K562 (cell line): Measurements from ENCODE around the gene ANKRD65. TPM values are rescaled to one million over a fixed set of nuclear protein-coding genes. Genes with fewer than 3 reads are reported as not detected.

Experiments
- ATAC-seq: fragments of 200-7000 bp; cut with Tn5 transposase; 3 replicates; pipeline ENCODE4 v1.9.1; 2020; ENCODE audit warnings: moderate library complexity
- BruUV-seq: library from RNA; stranded (reverse); fragments of 400-500 nt; replicated peaks from 2 replicates; lab custom pipeline; 2021; lab: Mats Ljungman, UMichigan
- CTCF ChIA-PET: fragments of 300-600 bp; formaldehyde crosslinking; extraction: SDS; loops from one replicate; lab custom pipeline; 2021; ENCODE audit warnings: low intra/inter-chr PET ratio; lab: Yijun Ruan, JAX
- POLR2A ChIA-PET: fragments of 300-600, 350-650 bp; sonication (Branson Sonifier 250); formaldehyde crosslinking; extraction: SDS; loops from one replicate; lab custom pipeline; 2021; ENCODE audit warnings: antibody characterized with exemption, inconsistent platforms; lab: Yijun Ruan, JAX
- DNase-seq, 4 experiments: peaks; one replicate each; pipeline versions ENCODE4 v3.0.0 to v3.0.0-alpha.2; 2011 to 2018; ENCODE audit warnings: low spot score in 3 of 4, mixed read lengths in 3 of 4; ENCODE audit errors: extremely low read depth in 1 of 4
- FAIRE-seq: peaks from 2 replicates; lab custom pipeline; 2011; peaks lifted over from hg19 to GRCh38; lab: Jason Lieb, UNC
- H2AFZ ChIP-seq: 2 replicates; pipeline ENCODE4 v1.6.0; 2011; ENCODE audit warnings: low read depth, low read length, control low read depth, inconsistent platforms
- H3K27ac ChIP-seq: fragments of 200-600 bp; 3 replicates; pipeline ENCODE4 v1.8.0; 2011; ENCODE audit warnings: low read depth, mild to moderate bottlenecking, control low read depth, inconsistent platforms, low read length, moderate library complexity, mixed read lengths; ENCODE audit errors: extremely low read depth
- H3K27me3 ChIP-seq, 2 experiments: fragments of 300-600 bp in 1 of 2; 2 replicates in 1 of 2; 3 replicates in 1 of 2; pipeline versions ENCODE4 v1.6.0 to v1.8.0; 2011; ENCODE audit warnings: inconsistent platforms in 2 of 2, low read length in 2 of 2, mild to moderate bottlenecking in 1 of 2, mixed read lengths in 1 of 2, moderate library complexity in 1 of 2; ENCODE audit not compliant: control insufficient read depth in 2 of 2, insufficient read depth in 2 of 2
- H3K36me3 ChIP-seq: fragments of 300-600 bp; 3 replicates; pipeline ENCODE4 v1.8.0; 2011; ENCODE audit warnings: mild to moderate bottlenecking, low read length, inconsistent platforms; ENCODE audit not compliant: control insufficient read depth, insufficient read depth
- H3K4me1 ChIP-seq, 2 experiments: fragments of 200-600 bp in 1 of 2; replicated peaks in 1 of 2; 2 replicates in 1 of 2; 3 replicates in 1 of 2; pipeline versions ENCODE4 v1.5.1 to v1.8.0; 2011; ENCODE audit warnings: inconsistent platforms in 2 of 2, low read length in 2 of 2, mild to moderate bottlenecking in 1 of 2, mixed read lengths in 1 of 2, moderate library complexity in 1 of 2; ENCODE audit not compliant: control insufficient read depth in 2 of 2, insufficient read depth in 2 of 2
- H3K4me2 ChIP-seq: 2 replicates; pipeline ENCODE4 v1.6.1; 2011; ENCODE audit warnings: low read length, control low read depth, inconsistent platforms, mixed read lengths; ENCODE audit not compliant: insufficient read depth
- H3K4me3 ChIP-seq: fragments of 200-600 bp; sonication (generic), shearing (Covaris generic); 2 replicates; pipeline ENCODE4 v1.5.1; 2016; ENCODE audit warnings: control low read depth, inconsistent platforms
- H3K79me2 ChIP-seq: fragments of 200-600 bp; 3 replicates; pipeline ENCODE4 v1.8.0; 2011; ENCODE audit warnings: low read length, inconsistent platforms; ENCODE audit not compliant: control insufficient read depth, insufficient read depth
- H3K9ac ChIP-seq, 2 experiments: 2 replicates each; pipeline versions ENCODE4 v1.6.0 to v1.6.1; 2011; ENCODE audit warnings: low read depth in 2 of 2, low read length in 2 of 2, control low read depth in 1 of 2, inconsistent platforms in 1 of 2, mild to moderate bottlenecking in 1 of 2, mixed read lengths in 1 of 2; ENCODE audit not compliant: insufficient read depth in 1 of 2
- H3K9me1 ChIP-seq: one replicate; pipeline ENCODE4 v1.6.0; 2011; ENCODE audit warnings: inconsistent platforms, mild to moderate bottlenecking, low read length, moderate library complexity; ENCODE audit not compliant: control insufficient read depth, insufficient read depth
- H3K9me3 ChIP-seq: replicated peaks from 2 replicates; pipeline ENCODE4 v1.5.1; 2011; ENCODE audit warnings: low read depth, low read length, inconsistent platforms; ENCODE audit not compliant: control insufficient read depth, insufficient read depth
- H4K20me1 ChIP-seq: replicated peaks from 2 replicates; pipeline ENCODE4 v1.6.1; 2011; ENCODE audit warnings: low read length, inconsistent platforms, mixed read lengths; ENCODE audit not compliant: control insufficient read depth, insufficient read depth
- C11orf30 ChIP-seq: fragments of 450-650 bp; IDR thresholded peaks from 2 replicates; pipeline ENCODE4 v1.6.1; 2016; ENCODE audit warnings: low read depth, mild to moderate bottlenecking
- E2F6 ChIP-seq, 2 experiments: IDR thresholded peaks; 2 replicates each; pipeline ENCODE4 v1.6.1; 2011; ENCODE audit warnings: borderline replicate concordance in 1 of 2, control low read depth in 1 of 2, low read depth in 1 of 2, low read length in 1 of 2, mild to moderate bottlenecking in 1 of 2, mixed read lengths in 1 of 2, moderate library complexity in 1 of 2; ENCODE audit not compliant: insufficient read depth in 1 of 2, insufficient read length in 1 of 2, poor library complexity in 1 of 2, severe bottlenecking in 1 of 2; ENCODE audit errors: extremely low read depth in 1 of 2
- MAX ChIP-seq: sonication (generic); formaldehyde crosslinking; IDR thresholded peaks from 2 replicates; pipeline ENCODE4 v1.9.0; 2022; ENCODE audit warnings: mild to moderate bottlenecking, missing genetic modification reagents
- MGA ChIP-seq: fragments of 450-650 bp; IDR thresholded peaks from 2 replicates; pipeline ENCODE4 v1.6.1; 2016; ENCODE audit warnings: mild to moderate bottlenecking, moderate library complexity
- POLR2A ChIP-seq: fragments of 450-650 bp; conservative IDR thresholded peaks from 2 replicates; pipeline ENCODE4 v1.6.1; 2016
- TFAP4 ChIP-seq: sonication (generic); formaldehyde crosslinking; IDR thresholded peaks from 2 replicates; pipeline ENCODE4 v1.8.0; 2022; ENCODE audit warnings: missing genetic modification reagents, mild to moderate bottlenecking, moderate library complexity, borderline replicate concordance
- ZNF444 ChIP-seq: fragments of 250-450 bp; sonication (Bioruptor Pico); IDR thresholded peaks from 2 replicates; pipeline ENCODE4 v1.4.0; 2020; ENCODE audit warnings: mild to moderate bottlenecking, moderate library complexity
- WGBS: fragments of 100-300 bp; shearing (Covaris generic); methylation state at CpG from one replicate; pipeline ENCODE4 v1.1.6; 2016; ENCODE audit warnings: low coverage, mixed read lengths; ENCODE audit not compliant: insufficient coverage; ENCODE audit errors: missing lambda C conversion rate; 5-methylcytosine and 5-hydroxymethylcytosine counted together
- in situ Hi-C: fragments of 300-500 bp; cut with MboI; formaldehyde crosslinking; loops from 4 replicates; pipeline ENCODE4 v1.15.0; 2018; ENCODE audit warnings: inconsistent platforms, mixed read lengths
- intact Hi-C: fragments of 100-400 bp; cut with micrococcal nuclease; formaldehyde crosslinking; loops from 2 replicates; pipeline ENCODE4 v1.14.2; 2022
- polyA plus RNA-seq, 8 experiments: library from polyadenylated mRNA; depleted of rRNA in 4 of 8; stranded (reverse) in 5 of 8; unstranded in 3 of 8; fragments of >200 nt; fragmentation: Nextera tagmentation in 2 of 8; fragmentation: Illumina TruSeq in 1 of 8; extraction: Ambion mirVana in 2 of 8; extraction: Trizol in 1 of 8; gene quantifications; 2 replicates each; pipeline versions ENCODE4 v1.2.1 to v1.2.3, GENCODE V29; 2011 to 2014; ENCODE audit warnings: inconsistent platforms in 1 of 8, missing spikeins in 1 of 8
- total RNA-seq, 7 experiments: library from RNA; depleted of rRNA in 6 of 7; stranded (reverse); fragments of >200 nt in 6 of 7; fragmentation: Illumina TruSeq in 2 of 7; extraction: Trizol in 2 of 7; gene quantifications; 2 replicates each; pipeline versions ENCODE4 v1.2.1 to v1.2.3, GENCODE V29; 2011 to 2021; ENCODE audit warnings: low replicate concordance in 1 of 7

The ANKRD65 gene
- total and polyA plus RNA-seq, 9 of the 15 experiments (the other 6 are each of a cell fraction or from before 2014, with no cell fraction given): not detected

- peaks cover 0 to 38% of the 10 kb centered on the region in 2 experiments; a peak in 3 of 5 replicates for H3K4me1 ChIP-seq
- no peak overlapping the region for H3K4me2 ChIP-seq
- no peaks in the 10 kb centered on the region for H3K36me3 ChIP-seq
- no peaks in the 10 kb centered on the region for H4K20me1 ChIP-seq
- FAIRE-seq: no peak
- no peaks in the 10 kb centered on the region; a peak in 1 of 5 replicates for H3K27me3 ChIP-seq
- in situ Hi-C loops: no loop called here
- TF ChIP-seq C11orf30 (no peak), ZNF444 (CRISPR knock-in tag) (no peak), POLR2A (no peak), TFAP4 (CRISPR knock-in tag) (peak; percentile 10; the same call in 1 of the 2 replicates), MAX (CRISPR knock-in tag) (peak; percentile 76), MGA (peak; percentile 37; the same call in 1 of the 2 replicates), E2F6 (IDR thresholded peaks at IDR 0.05; ENCODE audit: borderline replicate concordance in 1 of 2, extremely low read depth in 1 of 2, insufficient read depth in 1 of 2, insufficient read length in 1 of 2, low read depth in 1 of 2, low read length in 1 of 2, poor library complexity in 1 of 2, severe bottlenecking in 1 of 2) (peak in 1 of 2 experiments; percentile 52)
- TF ChIP-seq, all 486 proteins: peak for 4
- CTCF ChIA-PET: no interaction called here
- no peaks in the 10 kb centered on the region for H3K9me1 ChIP-seq
- DNase-seq: no peak
- peak overlapping the region in 1 of 2 experiments; percentile 78; a peak in 2 of 4 replicates for H3K9ac ChIP-seq
- H3K79me2 ChIP-seq: no peaks in the 10 kb centered on the region
- H2AFZ ChIP-seq: 0 out of 2 replicates have a peak overlapping the region, but pooled peaks have one; percentile 51
- intact Hi-C loops: no loop called here
- H3K27ac ChIP-seq: no peak overlapping the region
- 26% methylated on average over 18 of the region's 18 CpGs for WGBS
- H3K9me3 ChIP-seq: peaks cover 6% of the 10 kb centered on the region; the same call in 1 of the 2 replicates
- no TSS peak for BruUV-seq
- POLR2A ChIA-PET: interaction anchor here (1.7 kb wide), 1 partner anchor 21 kb away, joined by 5 read pairs; no protein-coding TSS in a partner anchor
- ATAC-seq: peak; percentile 24; the same call in 2 of the 3 replicates
- H3K4me3 ChIP-seq: no peak overlapping the region
Observed at GRCh38 chr1:1461721-1462317, 40.7 kb upstream of the ANKRD65 start.
